Type B pancreatic cell (in vitro differentiated cells): ENCODE measurements around the gene NEO1. TPM values are rescaled to one million over a fixed set of nuclear protein-coding genes. Genes with fewer than 3 reads are reported as not detected.

Experiments
- DNase-seq: peaks from one replicate; pipeline ENCODE4 v3.0.0; 2021; ENCODE audit warnings: mixed read lengths; ENCODE audit not compliant: unreplicated experiment; ENCODE audit errors: extremely low spot score
- H3K27ac Mint-ChIP-seq: 2 replicates; pipeline ENCODE4 v1.8.0; 2021; ENCODE audit warnings: mild to moderate bottlenecking, mixed read lengths
- H3K27me3 Mint-ChIP-seq: 2 replicates; pipeline ENCODE4 v1.8.0; 2021; ENCODE audit warnings: mixed read lengths
- H3K36me3 Mint-ChIP-seq: 2 replicates; pipeline ENCODE4 v1.8.0; 2021; ENCODE audit warnings: mixed read lengths
- H3K4me1 Mint-ChIP-seq: one replicate; pipeline ENCODE4 v1.8.0; 2021; ENCODE audit warnings: mixed read lengths; ENCODE audit not compliant: unreplicated experiment
- H3K4me3 Mint-ChIP-seq: 2 replicates; pipeline ENCODE4 v1.8.0; 2021; ENCODE audit warnings: mild to moderate bottlenecking, mixed read lengths
- H3K9me3 Mint-ChIP-seq: 2 replicates; pipeline ENCODE4 v1.8.0; 2021; ENCODE audit warnings: mixed read lengths
- total RNA-seq: library from RNA; stranded (reverse); gene quantifications from 2 replicates; pipeline ENCODE4 v1.2.1, GENCODE V29; 2021; ENCODE audit warnings: low replicate concordance
- TF ChIP-seq, protein P1 (sequence below): fragments of 200-600 bp; sonication (generic); conservative IDR thresholded peaks from 2 replicates; pipeline ENCODE4 v1.5.0; 2021; ENCODE audit warnings: antibody characterized with exemption, mild to moderate bottlenecking

Gene NEO1
- total RNA-seq, 1 donor from 2014 or later: 94.7 TPM

DNA sequence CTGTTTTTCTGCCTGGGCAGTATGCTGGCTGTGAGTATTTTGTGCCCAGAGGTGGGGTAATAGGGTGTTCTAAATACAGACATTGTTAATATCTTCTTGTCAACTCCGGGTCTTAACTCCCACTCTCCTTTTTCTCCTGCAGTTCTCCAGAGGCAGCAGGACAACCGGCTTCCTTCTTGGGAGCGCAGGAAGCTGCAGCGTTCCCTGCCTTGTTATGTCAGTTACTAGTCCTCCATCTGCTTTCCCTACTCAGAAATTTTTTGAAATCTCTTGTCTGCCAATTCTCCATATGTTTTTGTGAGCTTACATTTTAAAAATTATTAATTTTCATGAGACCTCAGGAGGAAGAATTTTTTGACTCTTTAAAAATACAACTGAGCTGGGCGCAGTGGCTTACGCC is 67.2 kb downstream of the NEO1 start:
- Mint-ChIP-seq H3K36me3 (peaks cover 23% of the 10 kb centered on the region), H3K27me3 (no peaks in the 10 kb centered on the region), H3K9me3 (no peaks in the 10 kb centered on the region), H3K27ac (no peak overlapping the region), H3K4me3 (no peak overlapping the region), H3K4me1 (peaks cover 4% of the 10 kb centered on the region)
- DNase-seq: no peak
- TF ChIP-seq, protein P1, sequence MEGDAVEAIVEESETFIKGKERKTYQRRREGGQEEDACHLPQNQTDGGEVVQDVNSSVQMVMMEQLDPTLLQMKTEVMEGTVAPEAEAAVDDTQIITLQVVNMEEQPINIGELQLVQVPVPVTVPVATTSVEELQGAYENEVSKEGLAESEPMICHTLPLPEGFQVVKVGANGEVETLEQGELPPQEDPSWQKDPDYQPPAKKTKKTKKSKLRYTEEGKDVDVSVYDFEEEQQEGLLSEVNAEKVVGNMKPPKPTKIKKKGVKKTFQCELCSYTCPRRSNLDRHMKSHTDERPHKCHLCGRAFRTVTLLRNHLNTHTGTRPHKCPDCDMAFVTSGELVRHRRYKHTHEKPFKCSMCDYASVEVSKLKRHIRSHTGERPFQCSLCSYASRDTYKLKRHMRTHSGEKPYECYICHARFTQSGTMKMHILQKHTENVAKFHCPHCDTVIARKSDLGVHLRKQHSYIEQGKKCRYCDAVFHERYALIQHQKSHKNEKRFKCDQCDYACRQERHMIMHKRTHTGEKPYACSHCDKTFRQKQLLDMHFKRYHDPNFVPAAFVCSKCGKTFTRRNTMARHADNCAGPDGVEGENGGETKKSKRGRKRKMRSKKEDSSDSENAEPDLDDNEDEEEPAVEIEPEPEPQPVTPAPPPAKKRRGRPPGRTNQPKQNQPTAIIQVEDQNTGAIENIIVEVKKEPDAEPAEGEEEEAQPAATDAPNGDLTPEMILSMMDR: no peak

DNA sequence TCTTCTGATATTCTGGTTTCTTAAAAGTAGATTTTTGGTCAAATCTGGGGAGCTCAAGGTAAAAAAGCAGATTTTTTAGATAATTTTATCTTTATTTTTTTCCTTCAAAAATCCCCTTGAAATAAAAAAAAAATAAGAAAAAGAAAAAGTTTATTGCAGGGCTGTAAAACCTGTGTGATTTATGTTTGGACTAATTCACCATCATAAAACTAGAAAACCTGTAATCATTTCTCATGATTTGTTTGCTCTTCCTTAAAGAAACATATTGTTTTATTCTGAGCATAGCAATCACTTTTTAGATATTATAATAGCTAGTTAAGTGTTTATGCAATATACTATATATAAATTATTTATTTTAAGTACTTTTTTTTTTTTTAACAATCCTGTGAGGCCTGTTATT is 68.0 kb downstream of the NEO1 start:
- TF ChIP-seq, protein P1: no peak
- Mint-ChIP-seq H3K27ac (no peak overlapping the region), H3K4me1 (peaks cover 4% of the 10 kb centered on the region), H3K9me3 (no peaks in the 10 kb centered on the region), H3K27me3 (no peaks in the 10 kb centered on the region), H3K36me3 (peaks cover 24% of the 10 kb centered on the region), H3K4me3 (no peak overlapping the region)
- DNase-seq: no peak

DNA sequence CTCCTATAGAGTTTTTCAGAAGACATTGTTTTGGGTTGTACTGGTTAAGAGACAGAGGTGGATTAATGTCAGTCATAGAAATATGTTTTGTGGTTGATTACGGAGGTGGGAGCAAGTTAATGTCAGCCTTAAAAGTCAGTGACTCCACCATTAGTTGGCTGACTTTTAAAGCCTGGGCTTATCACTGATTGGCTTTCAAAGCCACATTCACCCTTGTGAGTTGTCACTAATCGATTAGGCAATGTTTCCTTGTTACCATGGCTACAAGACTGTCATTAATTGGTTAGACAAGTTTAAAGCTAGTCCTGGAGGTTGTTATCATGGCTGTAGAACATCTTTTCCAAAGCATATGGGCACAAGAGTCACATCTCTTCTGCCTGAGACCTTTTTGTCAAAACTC is 73.0 kb downstream of the NEO1 start:
- peaks cover 16% of the 10 kb centered on the region for H3K36me3 Mint-ChIP-seq
- no peak overlapping the region for H3K27ac Mint-ChIP-seq
- no peak for DNase-seq
- H3K4me1 Mint-ChIP-seq: no peaks in the 10 kb centered on the region
- H3K4me3 Mint-ChIP-seq: no peak overlapping the region
- no peaks in the 10 kb centered on the region for H3K9me3 Mint-ChIP-seq
- no peaks in the 10 kb centered on the region for H3K27me3 Mint-ChIP-seq
- TF ChIP-seq, protein P1: no peak

DNA sequence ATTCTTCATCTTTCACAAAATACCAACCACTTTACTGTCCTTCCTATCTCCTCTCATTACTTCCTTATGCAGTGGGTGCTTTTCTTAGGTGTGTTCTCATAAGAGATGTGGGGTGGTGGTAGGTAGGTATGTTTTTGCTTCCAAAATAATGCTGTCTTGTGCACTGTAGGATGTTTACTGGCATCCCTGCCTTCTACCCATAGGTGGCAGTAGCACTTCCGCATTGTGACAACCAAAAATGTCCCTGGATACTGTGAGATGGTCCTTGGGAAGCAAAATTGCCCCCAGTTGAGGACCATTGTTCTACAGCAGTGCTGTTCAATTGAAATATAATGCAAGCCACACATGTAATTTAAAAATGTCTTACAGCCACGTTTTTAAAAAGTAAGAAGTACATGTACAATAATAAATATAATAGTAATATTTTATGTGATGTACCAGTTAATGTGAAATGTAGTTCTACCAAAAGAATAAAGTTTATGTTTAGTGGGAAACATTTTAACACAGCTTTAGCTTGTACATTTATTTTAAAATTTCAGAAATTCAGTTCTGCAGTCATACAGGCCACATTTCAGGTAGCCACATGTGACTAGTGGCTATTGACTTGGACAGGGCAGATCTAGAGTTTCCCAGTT is 75.2 kb downstream of the NEO1 start:
- TF ChIP-seq, protein P1: peak; percentile 84
- no peaks in the 10 kb centered on the region for H3K4me1 Mint-ChIP-seq
- H3K9me3 Mint-ChIP-seq: no peaks in the 10 kb centered on the region
- H3K27me3 Mint-ChIP-seq: no peaks in the 10 kb centered on the region
- no peak overlapping the region for H3K4me3 Mint-ChIP-seq
- no peak for DNase-seq
- H3K27ac Mint-ChIP-seq: no peak overlapping the region
- peaks cover 27% of the 10 kb centered on the region for H3K36me3 Mint-ChIP-seq

DNA sequence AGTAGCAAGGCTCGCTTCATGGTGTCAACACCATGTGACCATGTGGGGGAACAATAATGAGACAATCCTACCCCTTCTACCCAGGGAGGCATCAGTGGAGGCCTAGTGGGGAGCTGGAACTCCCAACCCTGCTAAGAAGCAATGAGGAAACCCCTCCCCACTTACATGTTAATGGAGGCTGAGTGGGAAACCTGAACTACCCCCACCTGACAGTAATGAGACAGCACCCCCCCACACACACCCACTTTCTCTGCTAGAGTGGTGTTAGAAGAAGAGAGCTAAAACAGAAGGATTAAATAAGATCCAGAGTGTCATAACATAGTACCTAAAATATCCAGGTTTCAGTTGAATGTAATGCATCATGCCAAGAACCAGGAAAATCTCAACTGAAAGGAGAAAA is 78.6 kb downstream of the NEO1 start:
- DNase-seq: no peak
- Mint-ChIP-seq H3K4me1 (no peaks in the 10 kb centered on the region), H3K27me3 (no peaks in the 10 kb centered on the region), H3K27ac (no peak overlapping the region), H3K4me3 (no peak overlapping the region), H3K36me3 (peaks cover 24% of the 10 kb centered on the region), H3K9me3 (no peaks in the 10 kb centered on the region)
- TF ChIP-seq, protein P1: no peak

DNA sequence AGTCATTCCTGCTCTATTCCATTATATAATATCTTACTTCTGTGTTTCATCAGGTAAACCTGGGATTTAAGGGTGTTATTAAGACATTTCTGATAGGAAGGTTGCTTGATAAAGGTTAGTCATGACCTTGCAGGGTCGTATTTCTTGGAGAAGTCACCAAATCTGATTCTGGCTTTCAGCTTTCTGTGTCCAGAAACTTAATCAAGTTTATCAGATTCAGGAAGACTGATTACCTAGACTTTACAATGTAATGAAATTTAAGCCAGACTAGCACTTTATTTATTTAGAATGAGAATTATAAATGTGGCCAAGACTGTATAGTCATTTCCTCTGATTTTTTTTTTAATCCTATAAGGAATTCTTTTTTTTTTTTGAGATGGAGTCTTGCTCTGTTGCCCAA is 81.9 kb downstream of the NEO1 start:
- H3K9me3 Mint-ChIP-seq: no peaks in the 10 kb centered on the region

More for the DNA sequence above, 81.9 kb downstream of the NEO1 start:
- DNase-seq: no peak
- Mint-ChIP-seq H3K4me1 (no peaks in the 10 kb centered on the region), H3K27me3 (no peaks in the 10 kb centered on the region), H3K4me3 (no peak overlapping the region), H3K27ac (no peak overlapping the region), H3K36me3 (peaks cover 33% of the 10 kb centered on the region)
- TF ChIP-seq, protein P1: no peak
